Astrocyte of the cerebellum (primary cell): ENCODE data around the gene SVOPL.

ENCODE experiments used
- DNase-seq: peaks from one replicate; pipeline ENCODE4 v3.0.0-alpha.2; 2011; ENCODE audit warnings: low read depth
- H3K4me3 ChIP-seq: 2 replicates; pipeline ENCODE4 v1.5.1; 2011; ENCODE audit warnings: mild to moderate bottlenecking, low read depth, low read length, moderate library complexity
- CTCF ChIP-seq: IDR thresholded peaks from 2 replicates; pipeline ENCODE4 v1.5.1; 2012; ENCODE audit warnings: low read length, low read depth, moderate library complexity, mild to moderate bottlenecking; ENCODE audit errors: missing control alignments
- in situ Hi-C: cut with HindIII; loops from 2 replicates; pipeline ENCODE4 v1.10.0; 2017; ENCODE audit warnings: low sequenced_read_pairs

Gene SVOPL

DNA sequence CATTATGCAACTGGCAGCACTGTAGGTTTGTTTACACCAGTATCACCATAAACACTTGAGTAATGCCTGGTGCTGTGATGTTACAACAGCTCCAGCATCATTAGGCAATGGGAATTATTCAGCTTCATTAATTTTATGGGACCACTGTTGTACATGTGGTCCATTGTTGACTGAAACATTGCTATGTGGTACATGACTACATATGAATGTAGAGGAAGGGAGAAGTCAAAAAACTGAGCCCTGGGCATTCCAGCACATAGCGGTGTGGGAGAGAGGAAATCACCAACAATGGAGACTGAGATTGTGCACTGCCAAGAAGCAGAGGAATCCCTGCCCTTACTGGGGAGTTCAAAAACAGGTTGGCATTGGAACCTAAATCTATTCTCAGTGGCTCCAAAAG is 152.1 kb downstream of the SVOPL start:
- in situ Hi-C loops: no loop called here
- no peak for TF ChIP-seq CTCF
- H3K4me3 ChIP-seq: no peak overlapping the region
- DNase-seq: no peak

DNA sequence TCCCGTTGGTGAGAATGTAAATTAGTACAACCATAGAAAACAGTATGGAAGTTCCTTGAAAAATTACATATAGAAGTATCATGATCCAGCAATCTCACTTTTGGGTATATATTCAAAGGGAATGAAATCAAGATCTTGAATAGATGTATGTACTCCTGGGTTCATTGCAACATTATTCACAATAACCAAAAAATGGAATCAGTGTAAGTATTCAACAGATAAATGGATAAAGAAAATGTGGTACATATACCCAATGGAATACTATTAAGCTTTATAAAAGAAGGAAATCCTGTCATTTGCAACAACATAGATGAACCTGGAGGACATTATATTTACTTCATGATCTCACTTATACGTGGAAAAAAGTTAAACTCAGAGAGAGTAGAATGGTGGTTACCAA is 154.3 kb downstream of the SVOPL start:
- TF ChIP-seq CTCF: no peak
- H3K4me3 ChIP-seq: no peak overlapping the region
- in situ Hi-C loops: no loop called here
- no peak for DNase-seq

DNA sequence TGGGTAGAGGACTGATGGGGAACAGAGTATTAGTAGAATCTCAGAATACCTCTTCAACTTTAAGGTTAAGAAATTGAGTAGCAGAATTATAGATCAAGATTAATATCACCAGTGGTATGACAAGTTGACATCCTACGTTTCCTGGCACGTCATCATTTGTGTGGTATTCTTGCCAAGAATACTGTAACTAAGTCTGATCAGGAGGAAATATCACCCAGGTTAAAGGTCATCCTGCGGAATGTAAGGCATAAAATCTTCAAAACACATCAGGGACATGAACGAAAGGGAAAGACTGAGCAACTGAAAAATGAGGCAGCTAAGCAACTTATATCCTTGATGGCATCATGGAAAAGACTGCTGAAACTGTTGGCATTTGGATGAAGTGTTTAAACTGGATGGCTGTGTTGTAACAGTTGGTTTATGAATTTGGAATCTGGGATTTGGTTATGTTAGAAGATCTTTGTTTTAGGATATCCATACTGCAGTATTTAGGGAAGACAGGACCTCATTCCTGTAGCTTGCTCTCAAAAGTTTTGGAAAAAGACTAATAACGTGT is 155.0 kb downstream of the SVOPL start:
- in situ Hi-C loops: no loop called here
- TF ChIP-seq CTCF: no peak
- DNase-seq: no peak
- H3K4me3 ChIP-seq: no peak overlapping the region

DNA sequence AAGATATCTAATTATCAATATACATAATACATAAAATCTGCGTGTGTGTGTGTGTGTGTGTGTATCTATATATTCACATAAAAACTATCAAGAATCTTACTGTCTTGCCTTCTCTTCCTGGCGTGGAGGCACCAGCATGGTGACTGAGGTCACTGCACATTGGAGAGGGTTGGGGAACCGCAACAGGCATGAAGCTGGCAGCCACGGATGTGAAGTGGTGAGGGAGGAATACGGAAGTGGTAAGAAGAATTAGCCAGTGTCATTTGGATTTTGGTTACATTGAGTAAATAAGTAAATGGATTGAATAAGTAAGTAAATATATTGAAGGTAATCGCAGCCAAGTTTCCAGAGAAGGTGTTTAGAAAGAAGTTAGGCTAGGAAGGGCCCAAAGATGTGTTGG is 156.0 kb downstream of the SVOPL start:
- no peak for DNase-seq
- H3K4me3 ChIP-seq: no peak overlapping the region
- TF ChIP-seq CTCF: no peak
- in situ Hi-C loops: no loop called here
